A549 (cell line): ENCODE results near the gene CTRL. TPM values are rescaled to one million over a fixed set of nuclear protein-coding genes. Genes with fewer than 3 reads are reported as not detected.

Experiments used
- ATAC-seq, 2 experiments: fragments of 200-7000 bp in 1 of 2; fragments of >200 bp in 1 of 2; cut with Nextera tagmentation in 1 of 2; cut with Tn5 transposase in 1 of 2; 3 replicates each; pipeline versions ENCODE4 v1.8.0 to v1.9.1; 2018 to 2020; ENCODE audit warnings: mild to moderate bottlenecking in 1 of 2, moderate library complexity in 1 of 2
- CTCF ChIA-PET: fragments of 300-600 bp; sonication (Branson Sonifier 250); formaldehyde crosslinking; extraction: SDS; loops from one replicate; lab custom pipeline; 2021; ENCODE audit warnings: antibody characterized with exemption, inconsistent platforms; lab: Yijun Ruan, JAX
- POLR2A ChIA-PET: fragments of 350-600 bp; formaldehyde crosslinking; extraction: SDS; loops from one replicate; lab custom pipeline; 2021; ENCODE audit warnings: antibody characterized with exemption, inconsistent platforms; lab: Yijun Ruan, JAX
- DNase-seq, 2 experiments: peaks; one replicate each; pipeline versions ENCODE4 v3.0.0 to v3.0.0-alpha.2; 2011 to 2016; ENCODE audit warnings: low read depth in 1 of 2, low spot score in 1 of 2
- FAIRE-seq: peaks from 2 replicates; lab custom pipeline; 2011; peaks lifted over from hg19 to GRCh38; lab: Jason Lieb, UNC
- H3K27ac ChIP-seq, 2 experiments: fragments of >200 bp; sonication (Bioruptor Twin); formaldehyde crosslinking; 3 replicates each; pipeline ENCODE4 v1.5.1; 2016 to 2017
- H3K4me1 ChIP-seq: fragments of >200 bp; sonication (Bioruptor Twin); formaldehyde crosslinking; 3 replicates; pipeline ENCODE4 v1.6.1; 2016
- H3K4me2 ChIP-seq: fragments of >200 bp; sonication (Bioruptor Twin); formaldehyde crosslinking; 3 replicates; pipeline ENCODE4 v1.6.1; 2016
- H3K4me3 ChIP-seq: fragments of >200 bp; sonication (Bioruptor Twin); formaldehyde crosslinking; 3 replicates; pipeline ENCODE4 v1.5.1; 2016
- H3K9me3 ChIP-seq: fragments of >200 bp; sonication (Bioruptor Twin); formaldehyde crosslinking; 3 replicates; pipeline ENCODE4 v1.6.1; 2016
- BHLHE40 ChIP-seq: IDR thresholded peaks from 2 replicates; pipeline ENCODE4 v1.6.1; 2012; ENCODE audit warnings: low read depth, low read length, inconsistent platforms
- CBX2 ChIP-seq: fragments of 200-600 bp; sonication (generic); IDR thresholded peaks from 2 replicates; pipeline ENCODE4 v1.6.1; 2016; ENCODE audit warnings: low read depth, mild to moderate bottlenecking, borderline replicate concordance
- CHD4 ChIP-seq: fragments of 200-600 bp; sonication (generic); IDR thresholded peaks from 2 replicates; pipeline ENCODE4 v1.6.1; 2016; ENCODE audit warnings: antibody characterized with exemption, mild to moderate bottlenecking, borderline replicate concordance
- EHF ChIP-seq: fragments of 250-450 bp; sonication (Bioruptor Pico); IDR thresholded peaks from 2 replicates; pipeline ENCODE4 v1.5.0; 2020; ENCODE audit warnings: mild to moderate bottlenecking
- EP300 ChIP-seq, 2 experiments: fragments of >200 bp; sonication (Bioruptor Twin); formaldehyde crosslinking; IDR thresholded peaks; 2 replicates in 1 of 2; 3 replicates in 1 of 2; pipeline ENCODE4 v1.6.1; 2016 to 2017
- ESRRA ChIP-seq: fragments of 150-350 bp; IDR thresholded peaks from 2 replicates; pipeline ENCODE4 v1.6.1; 2014; ENCODE audit warnings: mild to moderate bottlenecking, low read length, borderline replicate concordance
- FOSL2 ChIP-seq, 2 experiments: fragments of 450-650 bp in 1 of 2; fragments of >200 bp in 1 of 2; sonication (Bioruptor Twin) in 1 of 2; formaldehyde crosslinking; IDR thresholded peaks; 2 replicates each; pipeline versions ENCODE4 v1.5.0 to v1.6.1; 2016 to 2020; ENCODE audit warnings: mild to moderate bottlenecking in 1 of 2, moderate library complexity in 1 of 2
- FOXS1 ChIP-seq: fragments of 250-450 bp; sonication (Bioruptor Pico); IDR thresholded peaks from 2 replicates; pipeline ENCODE4 v1.5.0; 2020; ENCODE audit warnings: mild to moderate bottlenecking, moderate library complexity
- GATA3 ChIP-seq: IDR thresholded peaks from 2 replicates; pipeline ENCODE4 v1.6.1; 2012; ENCODE audit warnings: borderline replicate concordance
- JUNB ChIP-seq: fragments of >200 bp; sonication (Bioruptor Twin); formaldehyde crosslinking; IDR thresholded peaks from 2 replicates; pipeline ENCODE4 v1.6.1; 2016
- KDM1A ChIP-seq: fragments of 200-600 bp; sonication (generic); IDR thresholded peaks from 2 replicates; pipeline ENCODE4 v1.6.1; 2016; ENCODE audit warnings: low read depth, mild to moderate bottlenecking
- MYC ChIP-seq: IDR thresholded peaks from 2 replicates; pipeline ENCODE4 v1.6.1; 2012; ENCODE audit warnings: mild to moderate bottlenecking, inconsistent platforms, low read length, improper control_type of control experiment, borderline replicate concordance
- NPAS2 ChIP-seq: fragments of 250-450 bp; sonication (Bioruptor Pico); IDR thresholded peaks from 2 replicates; pipeline ENCODE4 v1.8.0; 2022; ENCODE audit warnings: mild to moderate bottlenecking, moderate library complexity, borderline replicate concordance
- POLR2A ChIP-seq: IDR thresholded peaks from 2 replicates; pipeline ENCODE4 v1.6.1; 2012; ENCODE audit warnings: mild to moderate bottlenecking, low read length
- POLR2AphosphoS2 ChIP-seq: conservative IDR thresholded peaks from 2 replicates; pipeline ENCODE4 v1.6.1; 2012; ENCODE audit warnings: low read length, improper control_type of control experiment, inconsistent platforms
- RARB ChIP-seq: fragments of 250-450 bp; sonication (Bioruptor Pico); IDR thresholded peaks from 2 replicates; pipeline ENCODE4 v1.8.0; 2021; ENCODE audit warnings: mild to moderate bottlenecking, moderate library complexity
- RCOR1 ChIP-seq: fragments of 150-350 bp; IDR thresholded peaks from 2 replicates; pipeline ENCODE4 v1.6.1; 2014; ENCODE audit warnings: antibody characterized with exemption, low read length, low read depth
- RNF2 ChIP-seq: fragments of 200-600 bp; sonication (generic); IDR thresholded peaks from 2 replicates; pipeline ENCODE4 v1.6.1; 2016; ENCODE audit warnings: low read depth, mild to moderate bottlenecking, antibody characterized with exemption, moderate library complexity, borderline replicate concordance
- SMC3 ChIP-seq: fragments of >200 bp; sonication (Bioruptor Twin); formaldehyde crosslinking; IDR thresholded peaks from 3 replicates; pipeline ENCODE4 v1.6.1; 2018; ENCODE audit warnings: inconsistent platforms
- ZFP36 ChIP-seq: fragments of 450-650 bp; IDR thresholded peaks from 2 replicates; pipeline ENCODE4 v1.6.1; 2014; ENCODE audit warnings: borderline replicate concordance; ENCODE audit not compliant: partially characterized antibody
- ZSCAN20 ChIP-seq: fragments of 250-450 bp; sonication (Bioruptor Pico); IDR thresholded peaks from 2 replicates; pipeline ENCODE4 v1.8.0; 2022; ENCODE audit warnings: mild to moderate bottlenecking, moderate library complexity
- whole genome bisulfite sequencing: methylation state at CpG from one replicate; pipeline ENCODE4 v1.1.6; 2017; ENCODE audit errors: missing lambda C conversion rate; 5-methylcytosine and 5-hydroxymethylcytosine counted together
- polyA plus RNA-seq, 4 experiments: library from polyadenylated mRNA; depleted of rRNA in 3 of 4; stranded (reverse); fragments of >200 nt; fragmentation: RNase III in 1 of 4; extraction: RNeasy Plus Mini Kit Qiagen cat#74134 plus additional on column Dnase treatment in 1 of 4; gene quantifications; 2 replicates in 3 of 4; 3 replicates in 1 of 4; pipeline ENCODE4 v1.2.3, GENCODE V29; 2011 to 2017
- TF ChIP-seq, protein P1 (sequence below): fragments of 250-450 bp; sonication (Bioruptor Pico); IDR thresholded peaks from 2 replicates; pipeline ENCODE4 v1.5.0; 2021; ENCODE audit warnings: mild to moderate bottlenecking, moderate library complexity, borderline replicate concordance
- TF ChIP-seq, protein P2 (sequence below): IDR thresholded peaks from 2 replicates; pipeline ENCODE4 v1.6.1; 2012
- TF ChIP-seq, protein P3 (sequence below): fragments of 200-600 bp; sonication (generic); IDR thresholded peaks from 2 replicates; pipeline ENCODE4 v1.6.1; 2016; ENCODE audit warnings: antibody characterized with exemption, mild to moderate bottlenecking, moderate library complexity
- TF ChIP-seq, protein P4 (sequence below): fragments of >200 bp; sonication (Bioruptor Twin); formaldehyde crosslinking; IDR thresholded peaks from 2 replicates; pipeline ENCODE4 v1.6.1; 2016

The CTRL gene
- polyA plus RNA-seq, 2 of the 4 experiments (the other 2 are of a cell fraction): 0.92 to 3.6 TPM

DNA sequence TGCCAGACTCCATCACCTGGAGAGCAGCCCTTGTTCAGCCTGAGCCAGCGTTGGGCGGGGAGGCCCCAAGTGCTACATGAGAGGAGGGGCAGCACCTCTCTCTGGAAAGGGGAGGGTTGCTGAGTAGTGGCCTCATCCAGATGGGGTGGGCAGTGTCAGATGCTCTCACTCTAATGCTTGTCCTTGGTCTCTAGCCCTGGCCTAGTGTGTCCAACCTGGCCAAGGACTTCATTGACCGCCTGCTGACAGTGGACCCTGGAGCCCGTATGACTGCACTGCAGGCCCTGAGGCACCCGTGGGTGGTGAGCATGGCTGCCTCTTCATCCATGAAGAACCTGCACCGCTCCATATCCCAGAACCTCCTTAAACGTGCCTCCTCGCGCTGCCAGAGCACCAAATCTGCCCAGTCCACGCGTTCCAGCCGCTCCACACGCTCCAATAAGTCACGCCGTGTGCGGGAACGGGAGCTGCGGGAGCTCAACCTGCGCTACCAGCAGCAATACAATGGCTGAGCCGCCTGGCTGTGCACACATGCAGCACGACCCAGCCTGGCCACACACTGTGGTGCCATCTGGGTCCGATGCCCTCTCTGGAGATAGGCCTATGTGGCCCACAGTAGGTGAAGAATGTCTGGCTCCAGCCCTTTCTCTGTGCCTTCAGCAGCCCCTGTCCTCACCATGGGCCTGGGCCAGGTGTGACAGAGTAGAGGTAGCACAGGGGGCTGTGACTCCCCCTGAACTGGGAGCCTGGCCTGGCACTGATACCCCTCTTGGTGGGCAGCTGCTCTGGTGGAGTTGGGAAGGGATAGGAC lies 4.3 kb downstream of the CTRL start:
- ChIA-PET CTCF (interaction anchor here (0.7 to 22.2 kb wide), 19 partner anchors 7 to 406 kb away, joined by 3 to 370 read pairs (median 9); partner anchors contain the start of genes EDC4 and NRN1L), POLR2A (no interaction called here)
- no peaks in the 10 kb centered on the region for H3K4me1 ChIP-seq
- no peak for DNase-seq
- H3K4me3 ChIP-seq: no peak overlapping the region
- no peak overlapping the region for H3K27ac ChIP-seq
- no peaks in the 10 kb centered on the region for H3K9me3 ChIP-seq
- peak in 1 of 2 experiments; percentile 5; a peak in 1 of 6 replicates for ATAC-seq
- 91% methylated on average over 22 of the region's 22 CpGs for WGBS
- H3K4me2 ChIP-seq: no peak overlapping the region
- no peak for FAIRE-seq
- TF ChIP-seq RCOR1: no peak
- TF ChIP-seq FOSL2 (IDR thresholded peaks at IDR 0.05): no peak
- TF ChIP-seq FOSL2 (CRISPR knock-in tag; IDR thresholded peaks at IDR 0.05): no peak
- TF ChIP-seq NPAS2 (CRISPR knock-in tag): no peak
- TF ChIP-seq POLR2A: no peak
- TF ChIP-seq ZSCAN20 (CRISPR knock-in tag): no peak
- TF ChIP-seq ZFP36: no peak
- no peak for TF ChIP-seq KDM1A
- TF ChIP-seq SMC3: no peak
- TF ChIP-seq ESRRA: no peak
- TF ChIP-seq EP300 (IDR thresholded peaks at IDR 0.05): no peak
- no peak for TF ChIP-seq MYC
- no peak for TF ChIP-seq CHD4

DNA sequence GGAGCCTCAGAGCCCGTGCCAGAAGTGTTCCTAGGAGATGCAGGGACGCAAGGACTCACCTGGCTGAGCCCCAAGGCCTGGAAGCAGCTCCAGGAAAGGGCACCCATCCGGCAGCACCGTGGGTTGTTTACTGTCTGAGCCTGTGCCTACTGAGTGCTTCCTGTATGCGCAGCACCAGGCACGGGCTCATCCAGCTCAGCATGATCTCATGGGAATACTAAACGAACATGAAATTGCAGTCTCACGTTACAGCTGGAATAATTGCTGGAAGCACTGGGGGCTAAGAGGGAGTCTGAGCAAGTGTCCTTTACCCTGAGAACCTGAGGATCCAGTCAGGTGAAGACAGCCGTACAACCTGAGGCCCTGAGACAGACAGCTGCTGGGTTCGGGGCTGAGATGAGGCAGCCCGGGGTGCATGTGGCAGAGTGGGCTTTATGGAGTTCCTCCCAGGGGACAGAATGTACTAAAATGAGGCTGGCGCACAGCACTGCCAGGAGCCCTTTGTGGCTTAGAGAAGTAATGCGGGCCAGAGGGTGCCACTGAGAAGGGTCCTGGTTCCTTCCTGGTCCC lies 5.4 kb downstream of the CTRL start:
- Histone ChIP-seq H3K4me1 (no peaks in the 10 kb centered on the region), H3K4me2 (no peak overlapping the region), H3K27ac (no peak overlapping the region), H3K9me3 (no peaks in the 10 kb centered on the region), H3K4me3 (no peak overlapping the region)
- FAIRE-seq (no peak), ATAC-seq (peak; percentile 59 to 68; a peak in 5 of 6 replicates), DNase-seq (no peak)
- ChIA-PET CTCF (interaction anchor here (0.6 to 22.2 kb wide), 9 partner anchors 8 to 404 kb away, joined by 3 to 370 read pairs (median 3); partner anchors contain the start of genes EDC4 and NRN1L), POLR2A (no interaction called here)
- 66% methylated on average over 11 of the region's 13 CpGs for WGBS
- TF ChIP-seq JUNB (no peak), POLR2AphosphoS2 (no peak), BHLHE40 (no peak), RARB (CRISPR knock-in tag) (no peak), EHF (CRISPR knock-in tag) (no peak), CBX2 (no peak), RNF2 (no peak), NPAS2 (CRISPR knock-in tag) (no peak), FOXS1 (no peak), GATA3 (no peak)
- TF ChIP-seq, protein P1, sequence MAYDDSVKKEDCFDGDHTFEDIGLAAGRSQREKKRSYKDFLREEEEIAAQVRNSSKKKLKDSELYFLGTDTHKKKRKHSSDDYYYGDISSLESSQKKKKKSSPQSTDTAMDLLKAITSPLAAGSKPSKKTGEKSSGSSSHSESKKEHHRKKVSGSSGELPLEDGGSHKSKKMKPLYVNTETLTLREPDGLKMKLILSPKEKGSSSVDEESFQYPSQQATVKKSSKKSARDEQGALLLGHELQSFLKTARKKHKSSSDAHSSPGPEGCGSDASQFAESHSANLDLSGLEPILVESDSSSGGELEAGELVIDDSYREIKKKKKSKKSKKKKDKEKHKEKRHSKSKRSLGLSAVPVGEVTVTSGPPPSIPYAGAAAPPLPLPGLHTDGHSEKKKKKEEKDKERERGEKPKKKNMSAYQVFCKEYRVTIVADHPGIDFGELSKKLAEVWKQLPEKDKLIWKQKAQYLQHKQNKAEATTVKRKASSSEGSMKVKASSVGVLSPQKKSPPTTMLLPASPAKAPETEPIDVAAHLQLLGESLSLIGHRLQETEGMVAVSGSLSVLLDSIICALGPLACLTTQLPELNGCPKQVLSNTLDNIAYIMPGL (CRISPR knock-in tag): no peak
- TF ChIP-seq, protein P2, sequence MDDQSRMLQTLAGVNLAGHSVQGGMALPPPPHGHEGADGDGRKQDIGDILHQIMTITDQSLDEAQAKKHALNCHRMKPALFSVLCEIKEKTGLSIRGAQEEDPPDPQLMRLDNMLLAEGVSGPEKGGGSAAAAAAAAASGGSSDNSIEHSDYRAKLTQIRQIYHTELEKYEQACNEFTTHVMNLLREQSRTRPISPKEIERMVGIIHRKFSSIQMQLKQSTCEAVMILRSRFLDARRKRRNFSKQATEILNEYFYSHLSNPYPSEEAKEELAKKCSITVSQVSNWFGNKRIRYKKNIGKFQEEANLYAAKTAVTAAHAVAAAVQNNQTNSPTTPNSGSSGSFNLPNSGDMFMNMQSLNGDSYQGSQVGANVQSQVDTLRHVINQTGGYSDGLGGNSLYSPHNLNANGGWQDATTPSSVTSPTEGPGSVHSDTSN: no peak
- TF ChIP-seq, protein P3, sequence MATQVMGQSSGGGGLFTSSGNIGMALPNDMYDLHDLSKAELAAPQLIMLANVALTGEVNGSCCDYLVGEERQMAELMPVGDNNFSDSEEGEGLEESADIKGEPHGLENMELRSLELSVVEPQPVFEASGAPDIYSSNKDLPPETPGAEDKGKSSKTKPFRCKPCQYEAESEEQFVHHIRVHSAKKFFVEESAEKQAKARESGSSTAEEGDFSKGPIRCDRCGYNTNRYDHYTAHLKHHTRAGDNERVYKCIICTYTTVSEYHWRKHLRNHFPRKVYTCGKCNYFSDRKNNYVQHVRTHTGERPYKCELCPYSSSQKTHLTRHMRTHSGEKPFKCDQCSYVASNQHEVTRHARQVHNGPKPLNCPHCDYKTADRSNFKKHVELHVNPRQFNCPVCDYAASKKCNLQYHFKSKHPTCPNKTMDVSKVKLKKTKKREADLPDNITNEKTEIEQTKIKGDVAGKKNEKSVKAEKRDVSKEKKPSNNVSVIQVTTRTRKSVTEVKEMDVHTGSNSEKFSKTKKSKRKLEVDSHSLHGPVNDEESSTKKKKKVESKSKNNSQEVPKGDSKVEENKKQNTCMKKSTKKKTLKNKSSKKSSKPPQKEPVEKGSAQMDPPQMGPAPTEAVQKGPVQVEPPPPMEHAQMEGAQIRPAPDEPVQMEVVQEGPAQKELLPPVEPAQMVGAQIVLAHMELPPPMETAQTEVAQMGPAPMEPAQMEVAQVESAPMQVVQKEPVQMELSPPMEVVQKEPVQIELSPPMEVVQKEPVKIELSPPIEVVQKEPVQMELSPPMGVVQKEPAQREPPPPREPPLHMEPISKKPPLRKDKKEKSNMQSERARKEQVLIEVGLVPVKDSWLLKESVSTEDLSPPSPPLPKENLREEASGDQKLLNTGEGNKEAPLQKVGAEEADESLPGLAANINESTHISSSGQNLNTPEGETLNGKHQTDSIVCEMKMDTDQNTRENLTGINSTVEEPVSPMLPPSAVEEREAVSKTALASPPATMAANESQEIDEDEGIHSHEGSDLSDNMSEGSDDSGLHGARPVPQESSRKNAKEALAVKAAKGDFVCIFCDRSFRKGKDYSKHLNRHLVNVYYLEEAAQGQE: no peak
- TF ChIP-seq, protein P4, sequence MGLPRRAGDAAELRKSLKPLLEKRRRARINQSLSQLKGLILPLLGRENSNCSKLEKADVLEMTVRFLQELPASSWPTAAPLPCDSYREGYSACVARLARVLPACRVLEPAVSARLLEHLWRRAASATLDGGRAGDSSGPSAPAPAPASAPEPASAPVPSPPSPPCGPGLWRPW: no peak
